GM21576 (cell line): ENCODE measurements around the gene ALCAM.

Experiments
- ATAC-seq: cut with Tn5 transposase; IDR thresholded peaks from one replicate; pipeline ENCODE4 v1.9.1; 2021; ENCODE audit warnings: mild to moderate bottlenecking, moderate library complexity; ENCODE audit not compliant: unreplicated experiment

Gene ALCAM

GRCh38 chr3:105466495-105467404 lies 100.0 kb downstream of the ALCAM start:
- no peak for ATAC-seq

GRCh38 chr3:105470851-105471250 lies 104.1 kb downstream of the ALCAM start:
- no peak for ATAC-seq

GRCh38 chr3:105473521-105474223 lies 107.0 kb downstream of the ALCAM start:
- ATAC-seq: peak; percentile 47

GRCh38 chr3:105480768-105481167 lies 114.1 kb downstream of the ALCAM start:
- no peak for ATAC-seq

GRCh38 chr3:105483476-105483875 lies 116.8 kb downstream of the ALCAM start:
- no peak for ATAC-seq

- no peak for ATAC-seq
Measured at GRCh38 chr3:105490045-105490444, 123.3 kb downstream of the ALCAM start.

- ATAC-seq: no peak
Measured at GRCh38 chr3:105493305-105493892, 126.7 kb downstream of the ALCAM start.

- ATAC-seq: no peak
Measured at GRCh38 chr3:105495021-105495420, 128.3 kb downstream of the ALCAM start.

GRCh38 chr3:105496343-105496742 lies 129.6 kb downstream of the ALCAM start:
- no peak for ATAC-seq

- ATAC-seq: no peak
Measured at GRCh38 chr3:105497386-105497785, 130.7 kb downstream of the ALCAM start.

- no peak for ATAC-seq
Measured at GRCh38 chr3:105499961-105500360, 133.3 kb downstream of the ALCAM start.

- no peak for ATAC-seq
Measured at GRCh38 chr3:105502333-105502732, 135.6 kb downstream of the ALCAM start.

GRCh38 chr3:105503191-105503593 lies 136.5 kb downstream of the ALCAM start:
- ATAC-seq: no peak

GRCh38 chr3:105504440-105504951 lies 137.8 kb downstream of the ALCAM start:
- ATAC-seq: no peak

- no peak for ATAC-seq
Measured at GRCh38 chr3:105505170-105505569, 138.5 kb downstream of the ALCAM start.

- ATAC-seq: no peak
Measured at GRCh38 chr3:105511031-105511430, 144.3 kb downstream of the ALCAM start.

- no peak for ATAC-seq
Measured at GRCh38 chr3:105512061-105512460, 145.4 kb downstream of the ALCAM start.

- no peak for ATAC-seq
Measured at GRCh38 chr3:105513042-105513441, 146.3 kb downstream of the ALCAM start.

- no peak for ATAC-seq
Measured at GRCh38 chr3:105513886-105514285, 147.2 kb downstream of the ALCAM start.

- no peak for ATAC-seq
Measured at GRCh38 chr3:105515372-105515771, 148.7 kb downstream of the ALCAM start.

- no peak for ATAC-seq
Measured at GRCh38 chr3:105516972-105517371, 150.3 kb downstream of the ALCAM start.
